GM20000 (cell line): ENCODE results near the gene DNAJB9.

ENCODE experiments used
- DNase-seq: peaks from one replicate; pipeline ENCODE4 v3.0.0; 2012; ENCODE audit warnings: low spot score
- TF ChIP-seq, protein P1 (sequence below): IDR thresholded peaks from 2 replicates; pipeline ENCODE4 v1.5.1; 2012; ENCODE audit warnings: mild to moderate bottlenecking, control low read depth; ENCODE audit errors: extremely low read depth, missing control alignments

DNAJB9 gene

DNA sequence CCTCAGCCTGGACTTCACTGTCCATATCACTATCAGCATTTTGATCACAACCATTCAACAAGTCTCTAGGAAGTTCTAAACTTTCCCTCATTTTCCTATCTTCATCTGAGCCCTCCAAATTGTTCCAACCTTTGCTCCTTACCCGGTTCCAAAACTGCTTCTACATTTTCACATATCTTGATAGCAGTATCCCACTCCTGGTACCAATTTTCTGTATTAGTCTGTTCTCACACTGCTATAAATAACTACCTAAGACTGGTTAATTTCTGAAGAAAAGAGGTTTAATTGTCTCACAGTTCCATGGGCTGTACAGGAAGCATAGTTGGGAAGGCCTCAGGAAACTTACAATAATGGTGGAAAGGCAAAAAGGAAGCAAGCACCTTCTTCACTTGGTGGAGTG, 12.1 kb upstream of the DNAJB9 start:
- DNase-seq: no peak
- TF ChIP-seq, protein P1, sequence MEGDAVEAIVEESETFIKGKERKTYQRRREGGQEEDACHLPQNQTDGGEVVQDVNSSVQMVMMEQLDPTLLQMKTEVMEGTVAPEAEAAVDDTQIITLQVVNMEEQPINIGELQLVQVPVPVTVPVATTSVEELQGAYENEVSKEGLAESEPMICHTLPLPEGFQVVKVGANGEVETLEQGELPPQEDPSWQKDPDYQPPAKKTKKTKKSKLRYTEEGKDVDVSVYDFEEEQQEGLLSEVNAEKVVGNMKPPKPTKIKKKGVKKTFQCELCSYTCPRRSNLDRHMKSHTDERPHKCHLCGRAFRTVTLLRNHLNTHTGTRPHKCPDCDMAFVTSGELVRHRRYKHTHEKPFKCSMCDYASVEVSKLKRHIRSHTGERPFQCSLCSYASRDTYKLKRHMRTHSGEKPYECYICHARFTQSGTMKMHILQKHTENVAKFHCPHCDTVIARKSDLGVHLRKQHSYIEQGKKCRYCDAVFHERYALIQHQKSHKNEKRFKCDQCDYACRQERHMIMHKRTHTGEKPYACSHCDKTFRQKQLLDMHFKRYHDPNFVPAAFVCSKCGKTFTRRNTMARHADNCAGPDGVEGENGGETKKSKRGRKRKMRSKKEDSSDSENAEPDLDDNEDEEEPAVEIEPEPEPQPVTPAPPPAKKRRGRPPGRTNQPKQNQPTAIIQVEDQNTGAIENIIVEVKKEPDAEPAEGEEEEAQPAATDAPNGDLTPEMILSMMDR: no peak

DNA sequence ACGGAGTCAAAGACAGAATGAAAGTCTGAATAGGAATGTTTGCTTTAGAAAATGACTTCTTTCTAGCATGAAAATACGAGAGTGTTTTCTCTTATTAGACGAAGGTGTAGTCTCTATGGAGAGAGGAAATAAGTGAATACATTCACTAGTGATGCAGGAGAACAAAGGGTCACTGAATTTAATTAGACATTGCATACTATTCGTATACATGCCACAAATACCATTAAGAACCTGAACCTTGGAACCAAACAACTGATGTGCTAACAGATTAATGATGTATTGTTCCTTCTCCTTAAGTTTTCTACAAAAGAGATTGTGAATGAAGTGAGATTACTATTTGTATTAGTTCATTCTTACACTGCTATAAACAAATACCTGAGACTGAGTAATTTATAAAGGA, 10.4 kb upstream of the DNAJB9 start:
- TF ChIP-seq, protein P1: no peak
- DNase-seq: no peak

DNA sequence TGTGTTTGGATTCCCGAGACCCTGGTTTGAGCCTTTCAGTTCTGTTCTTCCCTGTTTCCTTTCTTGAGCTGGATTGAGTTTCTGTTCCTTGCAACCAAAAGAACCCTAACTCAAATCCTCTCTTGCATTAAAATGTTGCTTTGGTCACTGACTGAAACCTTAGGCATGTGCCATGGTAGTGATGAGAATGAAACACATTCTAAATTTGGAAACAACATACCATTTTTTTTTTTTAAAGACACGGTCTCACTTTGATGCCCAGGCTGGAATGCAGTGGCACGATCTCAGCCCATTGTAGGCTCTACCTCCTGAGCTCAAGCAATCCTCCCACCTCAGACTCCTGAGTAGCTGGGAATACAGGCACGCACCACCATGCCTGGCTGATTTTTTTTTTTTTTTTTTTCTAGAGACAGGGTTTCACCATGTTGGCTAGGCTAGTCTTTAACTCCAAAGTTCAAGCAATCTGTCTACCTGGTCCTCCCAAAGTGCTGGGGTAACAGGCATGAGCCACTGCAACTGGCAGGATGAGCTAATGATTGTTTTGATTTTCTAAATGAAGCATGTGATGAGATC, 8.5 kb upstream of the DNAJB9 start:
- TF ChIP-seq, protein P1: no peak

DNA sequence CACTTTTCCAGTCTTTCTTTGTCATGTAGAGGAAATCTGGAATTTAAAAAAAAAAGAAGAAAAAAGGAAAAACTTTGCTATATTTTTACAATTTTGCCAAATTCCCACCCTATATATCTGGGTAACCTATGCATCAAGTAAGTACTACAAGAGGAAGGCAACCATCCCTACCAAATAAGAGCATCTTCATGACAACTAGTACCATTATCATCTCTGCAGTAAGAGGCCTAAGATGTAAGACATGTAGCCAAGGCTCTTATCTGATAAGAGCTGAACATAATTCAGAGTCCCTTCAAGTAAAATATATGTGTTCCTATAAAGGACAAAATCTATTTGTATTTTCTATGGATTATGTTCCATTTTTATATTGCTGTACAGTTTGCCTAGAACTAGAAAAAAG, 3.7 kb upstream of the DNAJB9 start:
- DNase-seq: no peak
- TF ChIP-seq, protein P1: no peak

More for the DNA sequence above, 8.5 kb upstream of the DNAJB9 start:
- no peak for DNase-seq

DNA sequence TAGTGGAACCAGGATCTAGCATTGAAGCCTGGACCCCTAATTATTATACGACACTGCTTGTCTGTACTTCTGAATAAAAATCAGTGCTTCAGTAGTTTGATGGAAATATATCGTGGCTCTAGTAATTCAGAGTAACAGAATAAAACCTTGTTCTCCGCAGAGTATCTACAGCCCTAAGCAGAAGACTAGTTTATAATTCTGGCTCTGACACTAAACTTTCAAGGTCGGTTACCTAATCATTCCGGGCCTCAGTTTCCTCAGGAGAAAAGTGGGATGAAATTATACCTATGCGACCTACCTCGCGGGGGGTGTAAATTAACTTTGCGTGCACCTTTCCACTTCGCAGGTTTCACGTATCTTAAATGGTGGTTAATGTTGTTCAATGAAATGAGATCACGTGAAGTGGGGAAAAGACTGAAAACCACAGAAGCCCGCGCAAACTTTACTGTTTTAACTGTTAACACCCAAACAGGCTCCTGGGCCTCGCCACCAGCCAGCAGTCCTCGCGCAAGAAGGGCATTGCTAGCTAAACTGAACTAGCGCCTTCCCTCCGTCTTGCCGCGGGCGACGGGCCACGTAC, 783 bp upstream of the DNAJB9 start:
- no peak for DNase-seq
- TF ChIP-seq, protein P1: no peak

DNA sequence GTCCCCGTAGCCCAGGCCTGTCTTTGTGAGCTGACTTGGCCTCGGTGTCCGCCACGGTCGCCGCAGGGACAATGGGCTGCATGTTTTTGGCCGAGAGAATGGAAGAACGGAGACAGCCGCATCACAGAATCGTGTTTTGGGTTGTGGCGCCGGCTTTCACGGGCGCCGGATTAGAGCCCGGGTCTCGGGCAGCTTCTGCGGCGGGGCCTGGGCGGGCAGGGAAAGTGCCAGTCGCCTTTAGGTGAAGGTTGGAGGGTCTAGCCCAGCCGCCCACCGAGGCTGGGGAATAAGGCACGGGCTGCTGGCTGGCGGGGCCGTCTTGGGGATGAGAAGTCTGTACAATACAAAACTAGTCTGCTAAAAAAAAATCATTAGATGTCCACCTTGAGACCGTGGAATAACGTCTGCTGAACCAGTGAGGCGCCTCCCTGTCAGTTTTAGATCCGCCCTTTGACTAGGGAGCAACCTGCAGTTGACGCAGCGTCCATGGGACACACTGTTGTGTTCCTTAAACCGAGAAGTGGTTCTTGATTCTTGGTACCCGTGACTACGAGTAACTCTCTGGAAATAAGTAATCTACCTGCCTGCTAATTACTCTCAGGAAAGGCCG, 577 bp downstream of the DNAJB9 start:
- peak; percentile 36 for DNase-seq
- TF ChIP-seq, protein P1: no peak

DNA sequence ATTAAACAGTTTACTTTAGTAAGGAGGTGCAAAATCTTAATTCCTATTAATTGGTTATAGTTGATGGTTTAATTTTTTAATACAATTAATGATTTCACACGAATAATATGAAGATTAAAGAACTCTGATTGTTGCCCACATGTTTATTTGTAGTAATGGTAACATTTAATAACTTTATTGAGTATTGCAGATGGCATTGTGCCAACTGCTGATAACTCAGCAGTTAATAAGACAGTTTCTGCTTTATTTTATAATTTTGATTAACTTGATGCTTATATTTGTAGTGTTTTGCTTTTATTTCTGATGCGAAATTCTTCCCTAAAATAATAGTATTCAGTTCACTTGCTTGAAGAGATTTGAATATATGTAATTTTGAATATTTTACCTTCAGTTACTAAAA, 2.8 kb downstream of the DNAJB9 start:
- TF ChIP-seq, protein P1: no peak
- no peak for DNase-seq
